Adipocyte (in vitro differentiated cells): ENCODE data around the gene FN1.

ENCODE experiments used
- DNase-seq: peaks from one replicate; pipeline ENCODE4 v3.0.0-alpha.2; 2015; ENCODE audit warnings: low read depth
- H3K27me3 ChIP-seq: replicated peaks from 2 replicates; pipeline ENCODE4 v1.7.0; 2013; ENCODE audit warnings: mild to moderate bottlenecking, low read length, moderate library complexity; ENCODE audit not compliant: control insufficient read depth, insufficient read depth
- H3K36me3 ChIP-seq: 2 replicates; pipeline ENCODE4 v1.7.0; 2013; ENCODE audit warnings: low read length, mild to moderate bottlenecking, moderate library complexity; ENCODE audit not compliant: control insufficient read depth, insufficient read depth, severe bottlenecking
- H3K4me1 ChIP-seq: 2 replicates; pipeline ENCODE4 v1.7.0; 2013; ENCODE audit warnings: mild to moderate bottlenecking, low read length, moderate library complexity; ENCODE audit not compliant: control insufficient read depth, insufficient read depth
- H3K4me3 ChIP-seq: 2 replicates; pipeline ENCODE4 v1.7.0; 2013; ENCODE audit warnings: mild to moderate bottlenecking, low read length, moderate library complexity
- H3K9ac ChIP-seq: 2 replicates; pipeline ENCODE4 v1.7.0; 2013; ENCODE audit warnings: mild to moderate bottlenecking, low read length, moderate library complexity
- H3K9me3 ChIP-seq: 2 replicates; pipeline ENCODE4 v1.7.0; 2013; ENCODE audit warnings: mild to moderate bottlenecking, low read length, moderate library complexity; ENCODE audit not compliant: control insufficient read depth

The FN1 gene

DNA sequence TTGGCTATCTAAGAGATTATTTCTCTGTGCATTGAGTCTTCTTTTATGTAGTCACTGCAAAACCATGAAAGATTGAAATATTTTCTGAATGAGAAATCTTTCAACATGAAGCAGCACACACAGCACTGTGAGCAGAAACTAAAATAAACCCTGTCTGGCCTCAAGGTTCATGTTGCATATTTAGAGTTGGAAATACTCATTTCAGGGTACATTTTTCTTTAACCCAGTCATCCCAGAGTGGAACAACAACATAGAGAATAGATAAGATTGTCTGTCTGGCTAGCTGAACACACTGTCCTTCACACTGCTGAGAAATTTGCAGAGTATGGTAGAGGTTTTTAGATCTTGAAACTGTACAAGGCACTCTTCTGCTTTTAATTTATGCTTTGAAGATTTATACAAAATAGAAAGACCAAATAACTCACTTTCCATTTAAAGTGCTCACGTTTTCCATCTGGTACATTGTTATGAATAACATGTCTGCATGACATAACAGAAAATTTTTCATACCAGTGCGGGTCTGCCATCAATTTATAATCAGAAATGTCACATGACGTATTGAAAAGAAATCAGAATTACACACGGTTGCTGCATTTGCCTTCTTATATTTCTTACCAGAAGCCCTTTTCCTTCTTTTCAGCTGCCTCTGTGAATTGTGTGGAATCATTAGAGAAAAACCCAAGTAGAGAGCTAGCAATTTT lies 25.0 kb upstream of the FN1 start:
- peak; percentile 92 for DNase-seq
- no peaks in the 10 kb centered on the region for H3K9me3 ChIP-seq
- H3K27me3 ChIP-seq: no peaks in the 10 kb centered on the region
- peak overlapping the region; percentile 7 for H3K4me3 ChIP-seq
- H3K36me3 ChIP-seq: no peaks in the 10 kb centered on the region
- H3K4me1 ChIP-seq: peaks cover 29% of the 10 kb centered on the region
- peak overlapping the region; percentile 79 for H3K9ac ChIP-seq

GRCh38 chr2:215455958-215456357 lies 20.1 kb upstream of the FN1 start:
- H3K4me1 ChIP-seq: peaks cover 10% of the 10 kb centered on the region
- H3K36me3 ChIP-seq: no peaks in the 10 kb centered on the region
- H3K4me3 ChIP-seq: no peak overlapping the region
- H3K9me3 ChIP-seq: no peaks in the 10 kb centered on the region
- DNase-seq: no peak
- no peaks in the 10 kb centered on the region for H3K27me3 ChIP-seq
- H3K9ac ChIP-seq: no peak overlapping the region

DNA sequence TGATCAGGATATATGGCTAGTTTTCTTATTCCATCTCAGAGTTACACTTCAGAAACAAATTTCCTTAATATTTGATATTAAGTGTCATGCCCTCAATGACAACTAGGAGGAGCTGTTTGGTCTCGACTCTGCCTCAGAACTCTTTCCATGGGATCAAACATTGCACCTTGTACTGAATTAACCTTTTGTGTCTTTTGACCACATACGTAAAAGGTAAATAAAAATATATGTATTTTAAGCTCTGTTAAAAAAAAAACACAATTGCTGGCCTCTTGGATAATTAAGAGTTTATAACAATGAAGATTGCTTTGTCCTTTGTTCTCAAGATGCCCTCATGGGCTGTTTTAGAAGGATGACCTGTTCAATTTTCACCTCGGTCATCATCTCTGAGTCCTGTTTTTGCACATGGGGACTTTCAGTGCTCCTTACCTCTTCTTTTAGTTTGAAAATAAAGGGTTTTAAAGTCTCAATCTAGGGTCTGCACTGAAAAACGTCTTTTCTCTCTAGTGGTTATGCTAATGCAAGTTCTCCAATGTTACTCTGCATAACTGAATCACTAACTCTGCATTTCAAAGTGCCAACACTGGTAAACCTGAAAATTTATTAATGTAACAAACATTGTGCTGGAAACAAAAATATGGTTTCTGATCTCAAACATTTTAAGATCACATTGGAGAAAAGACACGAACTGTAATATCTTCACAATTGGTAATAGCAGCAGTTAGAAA lies 18.8 kb upstream of the FN1 start:
- H3K36me3 ChIP-seq: no peaks in the 10 kb centered on the region
- DNase-seq: peak; percentile 70
- peak overlapping the region; percentile 45 for H3K9ac ChIP-seq
- no peaks in the 10 kb centered on the region for H3K4me1 ChIP-seq
- H3K4me3 ChIP-seq: no peak overlapping the region
- no peaks in the 10 kb centered on the region for H3K9me3 ChIP-seq
- no peaks in the 10 kb centered on the region for H3K27me3 ChIP-seq

- H3K4me3 ChIP-seq: no peak overlapping the region
- H3K9me3 ChIP-seq: no peaks in the 10 kb centered on the region
- DNase-seq: no peak
- no peaks in the 10 kb centered on the region for H3K4me1 ChIP-seq
- H3K36me3 ChIP-seq: no peaks in the 10 kb centered on the region
- peak overlapping the region; percentile 5 for H3K9ac ChIP-seq
- no peaks in the 10 kb centered on the region for H3K27me3 ChIP-seq
Observed at GRCh38 chr2:215452725-215453124, 16.9 kb upstream of the FN1 start.

- no peak for DNase-seq
- H3K9ac ChIP-seq: peak overlapping the region; percentile 3
- peak overlapping the region; percentile 20 for H3K4me3 ChIP-seq
- H3K4me1 ChIP-seq: no peaks in the 10 kb centered on the region
- H3K36me3 ChIP-seq: no peaks in the 10 kb centered on the region
- no peaks in the 10 kb centered on the region for H3K9me3 ChIP-seq
- H3K27me3 ChIP-seq: no peaks in the 10 kb centered on the region
Observed at GRCh38 chr2:215451012-215451756, 15.3 kb upstream of the FN1 start.

- Histone ChIP-seq H3K9ac (no peak overlapping the region), H3K9me3 (no peaks in the 10 kb centered on the region), H3K27me3 (no peaks in the 10 kb centered on the region), H3K4me3 (peak overlapping the region; percentile 20), H3K36me3 (no peaks in the 10 kb centered on the region), H3K4me1 (no peaks in the 10 kb centered on the region)
- DNase-seq: no peak
Observed at GRCh38 chr2:215450188-215451011, 14.5 kb upstream of the FN1 start.

- Histone ChIP-seq H3K9me3 (no peaks in the 10 kb centered on the region), H3K4me3 (no peak overlapping the region), H3K4me1 (no peaks in the 10 kb centered on the region), H3K27me3 (no peaks in the 10 kb centered on the region), H3K36me3 (no peaks in the 10 kb centered on the region), H3K9ac (no peak overlapping the region)
- DNase-seq: no peak
Observed at GRCh38 chr2:215447673-215448081, 11.8 kb upstream of the FN1 start.

DNA sequence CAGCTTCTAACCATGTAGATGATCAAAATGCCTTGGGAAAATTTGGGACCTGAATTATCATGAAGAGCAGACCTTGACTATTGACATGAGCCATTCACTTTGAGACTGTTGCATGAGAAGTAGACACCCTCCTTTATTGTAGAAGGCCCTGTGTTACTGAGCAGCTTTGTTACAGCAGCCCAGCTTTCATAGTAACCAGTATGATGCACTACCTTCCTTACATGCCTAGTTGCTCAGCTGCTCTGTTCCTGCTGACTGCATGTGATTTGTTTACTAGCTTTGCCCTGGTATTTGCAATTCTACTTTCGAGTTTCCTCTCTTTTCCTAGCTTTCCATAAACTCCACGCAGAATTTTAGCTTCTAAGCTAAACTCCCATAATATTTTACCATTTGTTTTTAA lies 11.2 kb upstream of the FN1 start:
- H3K9ac ChIP-seq: no peak overlapping the region
- no peak for DNase-seq
- H3K9me3 ChIP-seq: no peaks in the 10 kb centered on the region
- no peaks in the 10 kb centered on the region for H3K36me3 ChIP-seq
- H3K4me3 ChIP-seq: no peak overlapping the region
- no peaks in the 10 kb centered on the region for H3K27me3 ChIP-seq
- H3K4me1 ChIP-seq: no peaks in the 10 kb centered on the region

GRCh38 chr2:215442401-215442787 lies 6.5 kb upstream of the FN1 start:
- DNase-seq: no peak
- H3K36me3 ChIP-seq: no peaks in the 10 kb centered on the region
- no peak overlapping the region for H3K9ac ChIP-seq
- no peak overlapping the region for H3K4me3 ChIP-seq
- no peaks in the 10 kb centered on the region for H3K9me3 ChIP-seq
- no peaks in the 10 kb centered on the region for H3K27me3 ChIP-seq
- peaks cover 14% of the 10 kb centered on the region for H3K4me1 ChIP-seq

DNA sequence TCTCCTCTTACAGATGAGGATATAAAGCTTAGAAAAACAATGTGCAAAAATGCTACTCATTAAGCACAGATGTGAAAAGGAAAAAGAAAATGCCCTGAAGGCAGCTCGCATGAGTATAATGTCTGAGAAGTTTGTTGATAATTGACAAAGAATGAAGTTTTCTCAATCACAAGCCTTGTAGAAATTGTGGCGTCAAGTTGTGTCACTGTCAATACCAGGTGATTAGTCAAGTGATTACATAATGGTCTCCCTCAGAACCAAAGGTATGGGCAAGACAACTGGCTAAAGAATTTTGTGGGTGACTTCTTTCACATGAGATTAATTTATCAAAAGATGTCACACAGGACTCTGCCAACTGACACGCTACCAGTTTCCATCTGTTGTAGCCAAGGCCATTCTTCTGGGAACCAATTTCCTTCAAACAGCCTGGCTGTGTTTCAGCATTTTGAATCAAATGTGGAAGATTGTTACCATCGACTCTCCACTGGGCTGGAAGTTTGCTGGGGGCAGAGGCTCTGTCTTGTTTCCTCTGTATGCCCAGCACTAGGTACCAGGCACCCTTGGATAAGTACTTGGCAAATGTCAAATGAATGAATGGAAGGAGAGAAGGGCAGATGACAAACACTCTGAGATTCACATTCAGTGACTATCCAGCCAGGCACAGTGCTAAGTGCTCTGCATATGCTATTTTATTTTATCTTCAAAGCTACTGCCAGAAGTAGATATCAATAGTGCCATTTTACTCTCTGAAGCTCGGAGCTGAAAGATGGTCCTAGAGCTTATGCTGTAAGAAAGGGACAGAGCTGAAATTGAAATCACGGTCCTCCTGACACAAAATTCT lies 5.9 kb upstream of the FN1 start:
- Histone ChIP-seq H3K4me1 (peaks cover 14% of the 10 kb centered on the region), H3K9ac (no peak overlapping the region), H3K4me3 (no peak overlapping the region), H3K36me3 (no peaks in the 10 kb centered on the region), H3K27me3 (no peaks in the 10 kb centered on the region), H3K9me3 (no peaks in the 10 kb centered on the region)
- DNase-seq: peak; percentile 83
